Parathyroid adenoma (tissue), 2 donors: Measurements from ENCODE around the gene KIF18B.

Experiments used
- H2AFZ ChIP-seq: fragments of 300-600 bp; sonication (generic); one replicate; pipeline ENCODE4 v1.7.0; 2017; ENCODE audit warnings: antibody characterized with exemption, mild to moderate bottlenecking
- H3K27ac ChIP-seq: fragments of 300-600 bp; sonication (generic); one replicate; pipeline ENCODE4 v1.7.0; 2017
- H3K27me3 ChIP-seq: fragments of 300-600 bp; sonication (generic); one replicate; pipeline ENCODE4 v1.7.0; 2017; ENCODE audit warnings: low read length; ENCODE audit not compliant: control insufficient read depth, insufficient read depth
- H3K36me3 ChIP-seq: fragments of 300-600 bp; sonication (generic); one replicate; pipeline ENCODE4 v1.7.0; 2017; ENCODE audit warnings: low read length; ENCODE audit not compliant: control insufficient read depth, insufficient read depth
- H3K4me1 ChIP-seq: fragments of 300-600 bp; sonication (generic); one replicate; pipeline ENCODE4 v1.7.0; 2017; ENCODE audit warnings: control low read depth
- H3K4me2 ChIP-seq: fragments of 300-600 bp; sonication (generic); one replicate; pipeline ENCODE4 v1.7.0; 2017; ENCODE audit warnings: low read length
- H3K4me3 ChIP-seq: fragments of 300-600 bp; sonication (generic); one replicate; pipeline ENCODE4 v1.7.0; 2017; ENCODE audit warnings: low read depth, low read length
- H3K79me2 ChIP-seq: fragments of 300-600 bp; sonication (generic); one replicate; pipeline ENCODE4 v1.7.0; 2017; ENCODE audit warnings: control low read depth
- H3K9ac ChIP-seq: fragments of 300-600 bp; sonication (generic); one replicate; pipeline ENCODE4 v1.7.0; 2017; ENCODE audit warnings: mild to moderate bottlenecking
- H3K9me3 ChIP-seq: fragments of 300-600 bp; sonication (generic); one replicate; pipeline ENCODE4 v1.7.0; 2017; ENCODE audit warnings: low read length; ENCODE audit not compliant: control insufficient read depth
- CTCF ChIP-seq: fragments of 300-600 bp; sonication (generic); IDR thresholded peaks from one replicate; pipeline ENCODE4 v1.7.0; 2017; ENCODE audit warnings: antibody characterized with exemption, mild to moderate bottlenecking
- donor health status: primary hyperparathyroidism.

KIF18B gene

DNA sequence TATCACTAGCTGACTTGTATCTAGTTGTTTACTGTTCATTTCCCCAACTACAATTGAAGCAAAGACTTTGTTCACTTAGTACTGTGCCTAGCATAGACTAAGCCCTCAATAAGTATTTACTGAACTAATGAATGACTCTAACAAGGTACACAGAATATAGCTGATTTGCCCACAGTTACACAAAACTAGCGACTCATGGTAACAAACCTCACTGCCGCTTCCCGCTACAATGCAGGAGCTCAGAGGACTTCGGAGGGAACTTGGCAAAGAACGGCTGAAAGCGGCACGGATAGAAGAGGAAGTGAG, 48.9 kb downstream of the KIF18B start:
- Histone ChIP-seq H3K36me3 (no peaks in the 10 kb centered on the region), H3K27me3 (no peaks in the 10 kb centered on the region), H3K9me3 (no peaks in the 10 kb centered on the region), H3K4me1 (no peaks in the 10 kb centered on the region), H3K4me3 (peak overlapping the region; percentile 93), H2AFZ (peak overlapping the region; percentile 87), H3K27ac (peak overlapping the region; percentile 98), H3K9ac (peak overlapping the region; percentile 68), H3K4me2 (peak overlapping the region; percentile 79), H3K79me2 (peaks cover 27% of the 10 kb centered on the region)
- no peak for TF ChIP-seq CTCF

GRCh38 chr17:44894642-44895041, 52.9 kb downstream of the KIF18B start:
- Histone ChIP-seq H3K36me3 (no peaks in the 10 kb centered on the region), H3K79me2 (peaks cover 40% of the 10 kb centered on the region), H3K9me3 (no peaks in the 10 kb centered on the region), H2AFZ (no peak overlapping the region), H3K27me3 (no peaks in the 10 kb centered on the region), H3K4me2 (no peak overlapping the region), H3K4me3 (no peak overlapping the region), H3K4me1 (no peaks in the 10 kb centered on the region), H3K9ac (no peak overlapping the region), H3K27ac (no peak overlapping the region)
- TF ChIP-seq CTCF, result no peak

GRCh38 chr17:44892250-44892649, 55.3 kb downstream of the KIF18B start:
- H3K79me2 ChIP-seq, result peaks cover 24% of the 10 kb centered on the region
- no peak for TF ChIP-seq CTCF
- H3K4me2 ChIP-seq, result no peak overlapping the region
- no peaks in the 10 kb centered on the region for H3K27me3 ChIP-seq
- no peak overlapping the region for H3K27ac ChIP-seq
- H3K36me3 ChIP-seq, result no peaks in the 10 kb centered on the region
- H2AFZ ChIP-seq, result no peak overlapping the region
- H3K9ac ChIP-seq, result no peak overlapping the region
- no peak overlapping the region for H3K4me3 ChIP-seq
- no peaks in the 10 kb centered on the region for H3K9me3 ChIP-seq
- peaks cover 6% of the 10 kb centered on the region for H3K4me1 ChIP-seq

DNA sequence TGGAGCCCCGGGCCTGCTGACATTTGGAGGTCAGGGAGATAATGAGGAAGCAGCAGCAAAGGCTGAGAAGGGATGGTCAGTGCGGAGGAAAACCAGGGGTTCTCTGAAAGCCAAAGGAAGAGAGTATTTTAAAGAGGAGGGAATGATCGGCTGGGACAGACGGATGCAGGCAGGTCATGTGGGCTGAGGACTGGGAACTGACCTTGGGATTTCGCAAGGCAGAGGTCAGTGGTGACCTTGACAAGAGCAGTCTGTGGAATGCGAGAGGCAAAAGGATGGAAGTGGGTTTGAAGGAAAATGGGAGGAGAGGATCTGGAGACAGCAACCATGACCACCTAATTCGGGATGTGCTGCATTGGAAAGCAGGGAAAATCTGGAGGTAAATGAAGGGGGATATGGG, 58.6 kb downstream of the KIF18B start:
- H3K4me2 ChIP-seq, result no peak overlapping the region
- H2AFZ ChIP-seq, result no peak overlapping the region
- H3K36me3 ChIP-seq, result peaks cover 3% of the 10 kb centered on the region
- no peak for TF ChIP-seq CTCF
- H3K27ac ChIP-seq, result no peak overlapping the region
- H3K79me2 ChIP-seq, result peaks cover 12% of the 10 kb centered on the region
- no peak overlapping the region for H3K4me3 ChIP-seq
- no peaks in the 10 kb centered on the region for H3K9me3 ChIP-seq
- H3K27me3 ChIP-seq, result no peaks in the 10 kb centered on the region
- H3K4me1 ChIP-seq, result peaks cover 6% of the 10 kb centered on the region
- H3K9ac ChIP-seq, result no peak overlapping the region

DNA sequence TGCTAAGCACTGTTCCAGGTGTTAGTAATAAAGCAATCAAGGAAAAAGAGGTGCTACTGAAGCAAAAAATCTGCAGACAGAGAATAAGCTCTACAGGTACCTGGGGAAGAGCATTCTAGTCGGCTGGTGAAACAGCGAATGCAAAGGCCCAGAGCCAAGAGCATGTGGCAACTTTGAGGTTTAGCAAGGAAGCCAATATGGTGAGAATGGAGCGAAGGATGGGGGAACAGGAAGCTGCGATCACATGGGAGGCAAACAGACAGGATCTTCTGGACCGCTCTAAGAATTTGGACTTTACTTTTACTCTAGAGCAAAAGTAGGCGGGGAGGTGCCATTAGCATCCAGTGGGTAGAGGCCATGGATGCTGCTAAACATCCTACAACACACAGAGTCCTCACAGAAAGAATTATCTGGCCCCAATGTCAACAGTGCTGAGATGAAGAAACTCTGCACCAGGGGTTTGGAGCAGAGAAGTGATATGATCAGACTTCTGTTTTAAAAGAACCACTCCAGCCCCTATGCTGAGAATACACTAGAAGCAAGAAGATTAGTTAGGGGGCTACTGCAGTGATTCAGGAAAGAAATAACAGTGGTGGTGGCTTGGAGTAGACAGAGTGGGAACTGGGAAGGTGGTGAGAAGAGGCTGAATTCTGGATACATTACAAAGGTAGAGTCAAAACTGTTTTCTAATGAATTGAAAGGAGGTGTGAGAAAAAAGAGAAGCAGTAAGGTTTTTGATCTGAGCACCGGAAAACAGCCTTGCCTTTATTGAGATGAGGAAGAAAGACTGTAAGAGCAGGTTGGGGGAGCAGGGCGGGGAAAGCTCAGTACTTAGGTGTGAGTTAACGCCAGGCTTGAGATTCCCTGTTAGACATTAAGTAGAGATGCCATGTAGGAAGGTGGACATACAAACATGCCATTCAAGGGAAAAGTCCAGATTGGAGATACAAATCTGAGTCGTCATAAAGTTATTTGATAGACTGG, 59.3 kb downstream of the KIF18B start:
- no peak overlapping the region for H3K4me3 ChIP-seq
- H3K27me3 ChIP-seq, result no peaks in the 10 kb centered on the region
- no peak overlapping the region for H3K9ac ChIP-seq
- H3K79me2 ChIP-seq, result peaks cover 11% of the 10 kb centered on the region
- peaks cover 3% of the 10 kb centered on the region for H3K36me3 ChIP-seq
- H3K4me1 ChIP-seq, result peaks cover 6% of the 10 kb centered on the region
- H3K9me3 ChIP-seq, result no peaks in the 10 kb centered on the region
- no peak overlapping the region for H3K27ac ChIP-seq
- H2AFZ ChIP-seq, result no peak overlapping the region
- TF ChIP-seq CTCF, result no peak
- H3K4me2 ChIP-seq, result no peak overlapping the region
